GM18498 (cell line): Measurements from ENCODE around the gene SH3RF1.

Experiments
- ATAC-seq: cut with Tn5 transposase; IDR thresholded peaks from one replicate; pipeline ENCODE4 v1.9.1; 2021; ENCODE audit warnings: mild to moderate bottlenecking, moderate library complexity; ENCODE audit not compliant: unreplicated experiment

The SH3RF1 gene

GRCh38 chr4:169167957-169168858 is 102.5 kb downstream of the SH3RF1 start:
- ATAC-seq = peak; percentile 96

DNA sequence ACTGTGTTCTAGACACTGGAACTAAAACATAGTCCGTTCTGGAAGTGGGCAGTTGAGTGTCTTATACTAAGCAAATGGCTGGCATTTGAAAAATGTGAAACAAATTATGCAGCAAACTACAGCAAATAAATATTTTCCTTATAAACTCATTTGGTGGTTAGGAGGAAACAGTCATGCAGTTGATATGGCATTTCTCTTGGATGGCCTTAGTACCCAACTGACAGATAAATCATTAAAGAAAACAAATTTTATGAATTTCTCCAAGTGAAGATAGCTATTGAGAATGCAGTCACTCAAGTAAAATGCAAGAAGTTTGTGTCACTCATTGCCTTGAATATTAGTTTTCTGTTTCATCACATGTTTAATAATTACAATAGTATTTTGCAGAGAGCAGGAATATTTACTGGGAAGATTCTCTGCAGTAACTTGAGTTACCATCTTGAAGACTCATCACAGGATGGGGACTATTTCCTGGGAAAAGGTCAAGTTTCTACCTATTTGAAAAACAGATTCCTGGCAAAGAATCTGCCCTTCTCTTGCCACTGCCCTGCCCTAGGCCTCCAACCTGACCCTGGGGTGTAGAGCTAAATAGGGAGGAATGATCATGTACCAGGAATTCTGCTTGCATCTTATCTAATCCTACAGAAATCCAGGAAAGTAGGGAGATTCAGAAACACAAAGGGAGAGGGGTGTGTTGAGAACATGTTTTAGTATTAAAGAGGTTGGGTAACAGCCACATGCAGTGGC is 105.9 kb downstream of the SH3RF1 start:
- no peak for ATAC-seq

DNA sequence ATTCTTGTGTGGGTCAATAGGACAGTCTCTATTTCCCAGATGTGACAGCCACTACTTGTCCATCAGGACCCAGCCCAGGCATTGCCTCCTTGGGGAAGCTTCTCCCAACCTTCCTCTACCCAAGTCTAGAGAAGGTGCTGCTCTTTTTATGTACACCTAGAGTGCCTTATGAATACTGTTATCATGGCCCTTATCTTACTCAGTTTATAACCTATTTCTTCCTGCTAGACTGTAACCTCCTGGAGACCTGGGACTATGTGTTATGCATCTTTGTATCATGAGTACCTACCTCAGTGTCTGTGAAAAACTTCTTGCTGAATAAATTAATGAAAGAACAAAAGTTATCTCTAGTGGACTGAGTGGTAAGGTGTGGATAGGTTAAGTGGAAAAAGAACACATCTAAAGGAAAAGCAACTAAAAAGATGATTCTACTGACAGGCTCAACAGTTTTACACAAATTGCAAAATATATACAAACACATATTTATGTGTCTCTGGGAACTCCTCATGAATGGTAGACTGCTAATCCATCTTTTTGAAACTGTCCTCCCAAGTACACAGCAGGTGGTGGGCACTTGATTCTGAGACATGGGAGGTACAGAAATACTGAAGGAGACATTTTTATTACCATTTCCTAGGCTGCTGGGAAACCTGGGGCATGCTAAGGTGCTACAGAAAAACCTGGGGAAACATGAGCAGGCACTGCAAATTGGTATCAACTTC is 106.6 kb downstream of the SH3RF1 start:
- ATAC-seq = no peak

- ATAC-seq = no peak
Observed at GRCh38 chr4:169163495-169163894, 107.3 kb downstream of the SH3RF1 start.

- no peak for ATAC-seq
Observed at GRCh38 chr4:169160825-169161224, 109.9 kb downstream of the SH3RF1 start.

DNA sequence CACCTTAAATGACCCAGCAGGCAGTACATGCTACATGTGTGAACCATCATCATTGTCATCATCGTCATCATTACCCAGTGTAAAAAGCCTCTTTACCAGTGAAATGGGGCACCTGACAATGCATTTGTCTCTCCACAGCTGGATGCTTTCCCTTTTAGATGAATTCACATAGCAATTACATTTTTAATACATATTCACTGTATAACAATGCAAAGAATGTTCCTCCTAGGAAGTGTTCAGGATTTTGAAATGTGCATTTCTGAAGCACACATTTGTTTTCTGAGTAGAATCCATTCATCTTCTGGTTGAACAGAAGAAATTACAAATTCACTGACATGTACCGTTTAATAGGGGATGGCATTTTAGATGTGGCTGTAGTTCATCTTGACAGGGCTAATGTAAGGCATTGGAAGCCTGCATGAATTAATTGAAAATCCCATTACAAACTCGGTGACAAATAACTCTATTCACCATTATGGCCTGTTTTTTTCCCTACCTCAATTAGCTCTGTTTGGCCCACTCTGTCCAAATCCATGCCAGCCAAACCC is 111.1 kb downstream of the SH3RF1 start:
- no peak for ATAC-seq

GRCh38 chr4:169158861-169159260 is 111.9 kb downstream of the SH3RF1 start:
- ATAC-seq = no peak

DNA sequence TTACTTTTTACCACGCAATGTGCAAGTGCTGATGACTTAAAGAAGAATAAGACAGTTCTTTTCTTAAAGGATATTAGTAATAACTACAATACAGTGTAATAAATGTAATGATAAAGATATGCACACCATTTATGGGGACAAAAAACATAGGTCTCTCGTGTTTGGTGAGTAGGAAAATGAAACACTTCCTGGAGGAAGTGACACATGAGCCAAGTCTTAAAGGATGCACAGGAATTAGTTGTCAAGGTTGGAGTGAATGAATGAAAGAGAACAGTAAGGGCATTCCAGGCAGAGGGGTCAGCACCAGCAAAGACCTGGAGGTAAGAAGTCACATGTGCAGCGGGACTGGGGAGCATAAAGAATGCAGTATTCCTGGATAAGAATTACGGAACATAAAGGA is 112.7 kb downstream of the SH3RF1 start:
- ATAC-seq = no peak

DNA sequence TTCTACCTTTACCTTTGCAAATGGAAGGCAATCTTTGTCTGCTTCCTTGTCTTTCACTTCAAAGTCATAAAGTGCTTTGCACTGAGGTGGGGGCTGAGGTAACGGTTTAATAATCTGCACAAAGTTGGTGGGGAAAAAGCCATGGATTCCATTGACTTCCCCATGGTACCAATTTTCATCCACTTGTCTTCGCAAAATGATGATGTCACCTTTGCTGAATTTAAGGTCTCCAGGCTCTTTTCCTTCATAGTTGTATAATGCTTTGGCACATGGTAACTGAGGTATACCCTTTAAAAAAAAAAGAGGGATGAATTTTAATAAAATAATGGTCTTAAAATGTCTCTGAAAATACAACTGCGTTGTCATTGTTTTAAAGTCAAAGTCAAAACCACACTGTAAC is 114.4 kb downstream of the SH3RF1 start:
- no peak for ATAC-seq

- ATAC-seq = no peak
Observed at GRCh38 chr4:169154121-169154520, 116.6 kb downstream of the SH3RF1 start.

- no peak for ATAC-seq
Observed at GRCh38 chr4:169153481-169154087, 117.2 kb downstream of the SH3RF1 start.

DNA sequence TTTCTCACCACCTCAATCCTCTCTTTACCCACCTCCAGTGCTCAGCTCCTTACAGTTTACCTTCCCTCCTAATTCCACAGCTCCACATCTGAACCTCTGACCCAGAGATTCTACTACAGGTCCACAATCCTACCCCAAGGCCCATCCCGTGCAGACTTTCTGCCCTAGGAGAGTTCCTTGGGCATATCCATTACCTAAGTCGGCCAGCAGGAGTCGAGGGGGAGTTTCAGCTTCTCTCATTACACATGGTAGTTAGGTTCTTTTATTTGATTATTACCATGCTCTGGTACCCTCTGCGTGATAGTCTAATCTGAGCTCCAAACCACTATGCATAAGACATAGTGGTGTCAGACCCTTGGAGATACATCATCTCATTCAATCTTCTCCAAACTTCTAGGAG is 117.9 kb downstream of the SH3RF1 start:
- no peak for ATAC-seq

DNA sequence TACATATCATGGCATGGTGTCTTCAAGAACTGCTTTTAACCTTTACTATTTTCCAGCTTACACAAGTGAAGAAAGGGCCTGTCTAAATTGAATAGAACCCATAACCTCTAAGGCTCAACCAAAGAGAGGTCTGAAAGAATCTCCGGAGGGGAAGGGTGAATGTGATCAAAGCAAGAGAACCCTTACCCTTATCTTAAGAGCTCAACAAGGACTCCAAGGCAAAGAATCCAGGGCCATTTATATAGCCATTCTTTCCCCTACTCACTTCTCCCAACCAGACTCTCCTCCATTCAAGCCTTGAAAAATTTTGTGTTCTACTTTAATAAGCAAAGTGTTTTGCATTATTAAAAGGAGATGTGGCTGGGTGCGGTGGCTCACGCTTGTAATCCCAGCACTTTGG is 118.7 kb downstream of the SH3RF1 start:
- ATAC-seq = no peak

DNA sequence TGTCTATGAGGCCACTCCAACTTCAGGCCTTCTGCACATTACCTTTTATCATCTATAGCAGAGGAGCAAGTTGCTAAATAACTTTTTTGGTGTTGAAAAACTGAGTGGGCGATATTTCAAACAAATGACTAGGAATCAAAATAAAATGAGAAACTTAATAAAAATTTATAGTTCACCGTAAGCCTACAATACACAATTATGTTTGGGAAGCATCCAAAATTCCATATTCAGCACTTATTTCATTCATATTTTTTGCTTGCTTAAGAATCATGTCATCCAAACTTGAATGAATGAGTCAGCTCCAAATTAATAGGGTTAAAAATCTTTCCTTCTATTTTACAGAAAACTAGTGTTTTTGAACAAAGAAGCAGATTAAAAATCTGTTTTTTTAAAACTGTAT is 119.1 kb downstream of the SH3RF1 start:
- no peak for ATAC-seq

DNA sequence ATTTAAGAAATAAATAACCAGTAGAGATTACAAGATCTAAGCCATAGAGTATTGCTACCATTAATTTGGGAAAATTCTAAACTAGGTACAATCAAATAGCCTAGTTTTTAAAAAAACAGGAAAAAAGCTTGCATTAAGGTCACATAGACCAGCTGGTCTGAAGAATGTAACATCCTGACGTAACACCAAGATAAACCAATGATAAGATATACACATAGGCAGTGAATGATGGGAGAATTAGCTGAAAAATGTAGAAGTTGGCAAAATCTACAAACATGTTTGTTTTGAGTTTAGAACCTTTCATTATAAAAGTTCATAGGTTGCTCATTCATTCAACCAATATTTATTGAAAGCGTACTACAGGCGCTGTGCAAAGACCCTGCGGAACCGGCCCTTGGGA is 120.0 kb downstream of the SH3RF1 start:
- no peak for ATAC-seq

GRCh38 chr4:169148885-169149284 is 121.9 kb downstream of the SH3RF1 start:
- no peak for ATAC-seq

DNA sequence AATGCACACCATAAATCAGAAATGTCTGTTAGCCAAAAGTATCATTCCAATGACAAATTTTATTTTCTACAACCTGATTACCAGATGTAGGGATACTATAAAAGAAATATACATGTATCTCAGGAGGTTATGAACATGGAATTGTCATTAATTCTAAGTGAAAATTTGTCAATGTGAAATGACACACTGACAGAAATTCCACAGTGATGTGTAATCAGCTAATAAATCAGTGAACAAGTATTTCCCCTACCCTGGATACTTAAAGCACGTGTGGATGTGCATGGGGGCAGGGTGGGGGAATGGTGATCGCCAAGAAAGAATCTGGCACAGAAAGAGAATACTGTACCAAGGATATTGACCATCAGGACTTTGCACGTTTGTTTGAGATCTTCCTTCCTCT is 123.6 kb downstream of the SH3RF1 start:
- no peak for ATAC-seq

DNA sequence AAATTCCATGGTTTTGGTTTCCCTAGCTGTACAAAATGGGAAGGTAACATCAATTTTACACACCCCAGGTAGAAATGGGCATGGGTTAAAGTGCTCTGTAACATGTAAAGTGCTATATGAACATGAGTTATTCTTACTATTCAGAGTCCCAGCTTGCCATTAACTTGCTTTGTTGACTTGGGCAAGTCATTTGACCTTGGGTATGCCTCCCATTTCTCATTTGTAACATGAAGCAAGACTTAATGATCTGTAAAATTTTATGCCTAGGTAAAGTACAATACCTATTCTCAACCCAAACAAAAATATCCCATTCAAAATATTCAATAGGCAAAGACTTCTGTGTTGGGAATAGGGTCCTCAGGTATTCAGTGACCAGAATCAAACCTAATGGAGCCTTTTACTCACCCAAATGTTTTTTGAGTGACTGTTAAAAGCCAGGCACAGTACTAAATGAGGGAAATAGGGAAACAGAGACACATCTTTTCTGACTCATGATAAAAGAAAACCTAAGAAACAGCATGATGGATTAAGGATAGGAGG is 126.6 kb downstream of the SH3RF1 start:
- ATAC-seq = no peak

DNA sequence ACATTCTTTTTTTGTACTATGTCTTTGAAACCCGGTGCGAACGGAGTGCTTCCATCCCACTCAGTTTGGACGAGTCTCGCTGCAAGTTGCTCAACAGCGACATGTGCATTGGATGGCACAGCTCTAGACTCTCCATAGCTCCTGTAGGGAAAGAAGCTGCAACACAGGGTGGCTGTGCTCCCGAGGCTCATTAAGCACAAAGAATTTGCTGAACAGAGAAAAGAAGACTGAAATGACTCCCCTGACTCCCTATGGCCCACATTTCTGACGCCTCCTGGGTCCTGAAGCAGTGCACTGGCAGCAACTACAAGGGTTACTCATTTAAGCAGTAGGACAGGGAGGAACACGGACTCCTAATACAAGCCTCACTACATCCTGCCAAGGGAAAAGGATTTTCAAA is 127.4 kb downstream of the SH3RF1 start:
- no peak for ATAC-seq

DNA sequence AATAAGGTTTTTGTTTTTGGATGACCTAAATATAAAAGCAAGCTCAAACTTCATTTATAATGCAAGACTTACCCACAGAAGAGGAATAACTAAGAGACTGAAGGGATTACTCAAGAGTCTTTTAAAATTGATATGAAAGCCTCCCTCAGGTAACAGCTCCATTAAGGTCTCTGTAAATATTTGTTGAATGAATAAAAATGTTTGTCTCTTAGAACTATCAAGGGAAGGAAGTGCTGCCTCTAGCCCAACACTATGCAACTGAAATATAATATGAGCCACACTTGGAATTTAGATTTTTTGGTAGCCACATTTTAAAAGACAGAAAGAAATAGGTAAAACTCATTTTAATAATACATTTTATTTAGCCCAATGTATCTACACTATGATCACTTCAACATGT is 127.8 kb downstream of the SH3RF1 start:
- ATAC-seq = no peak

DNA sequence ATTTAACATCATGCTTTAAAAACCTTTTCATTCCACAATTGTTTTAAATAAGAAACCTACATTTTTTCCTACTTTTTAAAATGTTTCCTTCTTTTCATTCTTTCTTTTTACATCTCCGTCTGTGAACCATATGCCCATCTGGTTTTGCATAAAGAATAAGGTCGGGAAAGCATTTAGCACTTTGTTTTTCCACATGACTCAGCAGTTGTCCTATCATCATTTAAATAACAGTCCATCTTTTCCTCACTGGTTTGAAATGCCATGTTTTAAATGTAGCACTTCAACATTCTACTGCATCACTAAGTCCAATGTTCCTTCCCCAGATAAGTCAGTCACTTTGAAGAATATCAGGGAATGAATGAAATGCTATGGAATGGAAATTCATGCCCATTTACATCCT is 128.4 kb downstream of the SH3RF1 start:
- no peak for ATAC-seq
